Motor neuron (in vitro differentiated cells): ENCODE data around the gene ELL. TPM values are rescaled to one million over a fixed set of nuclear protein-coding genes. Genes with fewer than 3 reads are reported as not detected.
A peak's percentile ranks its signal among the peaks of the same experiment; 100 is the strongest.

Experiments
- ATAC-seq, 8 experiments: fragments of 200-7000 bp; cut with Tn5 transposase; replicated peaks in 6 of 8; 2 replicates each; pipeline ENCODE4 v1.8.0; 2021; ENCODE audit warnings: mild to moderate bottlenecking in 8 of 8, moderate library complexity in 8 of 8
- H3K27ac ChIP-seq, 2 donors: fragments of 250-450 bp; sonication (Bioruptor Pico); 2 replicates each; pipeline ENCODE4 v1.9.0; 2021; ENCODE audit warnings: antibody characterized with exemption in 2 of 2, mild to moderate bottlenecking in 2 of 2, moderate library complexity in 1 of 2
- H3K4me1 ChIP-seq, 2 donors: fragments of 250-450 bp; sonication (Bioruptor Pico); replicated peaks in 1 of 2; 2 replicates each; pipeline ENCODE4 v1.6.1; 2021; ENCODE audit warnings: antibody characterized with exemption in 2 of 2, mild to moderate bottlenecking in 2 of 2, moderate library complexity in 1 of 2
- H3K4me3 ChIP-seq, 5 donors: fragments of 250-450 bp; sonication (Bioruptor Pico); 2 replicates each; pipeline ENCODE4 v1.9.0; 2021; ENCODE audit warnings: antibody characterized with exemption in 5 of 5, mild to moderate bottlenecking in 5 of 5, moderate library complexity in 4 of 5
- WGBS, 10 experiments: fragments of 450-650 bp; shearing (Covaris generic); methylation state at CpG; one replicate each; pipeline ENCODE4 v1.0.0; 2022; 5-methylcytosine and 5-hydroxymethylcytosine counted together
- in situ Hi-C, 9 experiments: fragments of 400-800 bp; cut with MboI; loops; one replicate each; pipeline ENCODE4 v1.15.0; 2021; ENCODE audit warnings: low sequenced_read_pairs in 9 of 9, low pct_unique_long_range_greater_than_20kb in 2 of 9; ENCODE audit not compliant: unreplicated experiment in 9 of 9
- total RNA-seq, 8 experiments: library from RNA; unstranded; fragments of 300-600 nt; gene quantifications; 2 replicates each; pipeline versions ENCODE4 v1.2.3 to v1.2.4, GENCODE V29; 2022

Gene ELL
- total RNA-seq, 8 experiments from 2014 or later, result 3.4 to 13.8 (median 6.2) TPM

DNA sequence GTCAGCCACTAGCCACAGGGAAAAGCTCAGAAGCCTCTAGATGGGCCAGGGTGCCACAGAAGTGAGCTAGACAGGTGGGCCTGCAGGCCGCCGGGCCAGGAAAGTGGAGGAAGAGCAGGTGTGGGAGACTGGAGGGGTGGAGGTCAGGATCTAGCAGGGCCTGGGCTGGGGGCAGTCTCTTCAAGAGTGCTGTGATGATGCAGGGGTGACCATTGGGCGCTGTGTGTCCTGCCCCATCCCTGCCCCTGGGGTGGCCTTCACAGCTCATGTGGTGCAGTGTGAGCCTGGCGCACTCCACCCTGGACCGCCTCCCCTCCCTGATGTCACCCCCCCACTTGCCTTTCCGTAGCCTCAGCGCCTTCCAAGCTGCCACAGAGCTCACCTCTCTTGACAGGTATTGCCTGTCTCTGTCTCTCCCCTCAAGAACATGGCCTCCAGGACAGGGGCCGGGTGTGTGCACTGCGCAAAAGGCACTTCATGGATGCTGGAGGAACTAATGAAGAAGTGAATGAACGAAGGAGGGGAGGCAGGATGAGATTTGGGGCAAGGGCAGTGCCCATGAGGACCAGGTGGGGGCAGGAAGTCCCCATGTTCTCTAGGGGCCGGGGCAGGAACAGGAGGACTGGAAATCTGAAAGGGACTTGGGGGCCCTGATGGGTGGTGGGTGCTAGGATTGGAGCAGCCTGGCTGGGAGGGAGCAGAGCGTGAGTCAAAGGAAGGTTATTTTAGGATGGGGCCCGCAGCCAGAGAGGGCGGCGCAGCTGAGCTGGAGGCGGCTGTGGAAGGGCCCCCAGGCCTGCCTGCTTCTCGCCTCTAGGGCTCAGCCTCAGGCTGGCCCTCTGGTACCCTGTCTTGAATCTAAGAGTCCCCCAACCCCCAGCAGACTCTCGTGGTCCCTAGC is 96.1 kb downstream of the ELL start:
- peak overlapping the region in 1 of 2 donors; percentile 89 for H3K27ac ChIP-seq
- peaks cover 55 to 82% of the 10 kb centered on the region in 2 donors for H3K4me1 ChIP-seq
- in situ Hi-C loops, result no loop called here
- 20 to 93% (median 50%) methylated on average over 2 to 3 of the region's 18 CpGs; no CpG with 5 or more reads in 7 of the 10 experiments for WGBS, 10 experiments
- ATAC-seq, result peak in 2 of 8 experiments; percentile 25 to 28
- no peak overlapping the region for H3K4me3 ChIP-seq

GRCh38 chr19:18424890-18425514 is 96.9 kb downstream of the ELL start:
- ATAC-seq, result no peak
- WGBS, 10 experiments, result 40% methylated on average over 2 of the region's 17 CpGs; no CpG with 5 or more reads in 9 of the 10 experiments
- Histone ChIP-seq H3K4me3 (no peak overlapping the region), H3K4me1 (peaks cover 51 to 81% of the 10 kb centered on the region in 2 donors), H3K27ac (no peak overlapping the region)
- in situ Hi-C loops, result no loop called here

DNA sequence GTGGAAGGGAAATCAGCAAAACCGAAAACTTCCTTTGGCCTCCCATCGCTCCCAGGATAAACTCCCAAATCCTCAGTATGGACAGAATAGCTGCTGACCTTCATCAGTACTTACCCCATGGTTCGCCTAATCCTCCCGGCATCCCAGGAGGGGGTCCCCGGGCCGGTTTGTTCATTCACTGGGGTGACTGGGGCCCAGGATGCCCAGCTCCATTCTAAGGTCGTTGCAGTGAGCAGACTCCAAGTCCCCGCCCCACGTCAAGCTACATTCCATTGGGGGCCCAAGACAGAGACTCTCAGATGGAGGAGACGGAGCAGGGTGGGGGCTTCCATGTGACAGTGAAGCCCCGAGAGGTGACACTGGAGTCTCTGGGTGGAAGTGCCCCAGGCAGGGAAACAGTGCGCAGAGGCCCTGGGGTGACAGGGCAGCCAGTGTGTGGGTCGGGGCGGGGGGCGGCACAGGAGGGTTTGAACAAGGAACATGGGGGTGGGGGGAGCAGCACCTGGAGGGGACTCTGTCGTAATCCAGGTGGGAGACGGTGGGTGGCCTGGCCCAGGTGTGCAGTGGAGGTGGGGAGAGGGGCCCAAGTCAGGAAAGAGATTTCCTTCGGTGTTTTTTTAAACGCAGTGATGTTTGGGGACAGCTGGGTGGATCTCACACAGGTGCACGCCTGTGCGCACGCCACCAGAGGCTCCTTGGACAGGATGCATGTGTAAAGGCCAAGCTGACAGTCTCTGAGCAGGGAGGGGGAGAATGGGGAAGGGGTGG is 97.6 kb downstream of the ELL start:
- Histone ChIP-seq H3K27ac (no peak overlapping the region), H3K4me3 (no peak overlapping the region), H3K4me1 (peaks cover 44 to 74% of the 10 kb centered on the region in 2 donors)
- no peak for ATAC-seq
- 48 to 100% methylated on average over 1 to 3 of the region's 22 CpGs; no CpG with 5 or more reads in 8 of the 10 experiments for WGBS, 10 experiments
- in situ Hi-C loops, result no loop called here

GRCh38 chr19:18423258-18424020 is 98.4 kb downstream of the ELL start:
- H3K27ac ChIP-seq, result no peak overlapping the region
- ATAC-seq, result no peak
- in situ Hi-C loops, result no loop called here
- H3K4me3 ChIP-seq, result no peak overlapping the region
- 89 to 100% (median 97%) methylated on average over 1 to 14 of the region's 21 CpGs; no CpG with 5 or more reads in 4 of the 10 experiments for WGBS, 10 experiments
- H3K4me1 ChIP-seq, result peaks cover 45 to 76% of the 10 kb centered on the region in 2 donors

- no peak overlapping the region for H3K4me3 ChIP-seq
- no peak for ATAC-seq
- 60 to 100% (median 84%) methylated on average over 1 to 8 of the region's 14 CpGs; no CpG with 5 or more reads in 2 of the 10 experiments for WGBS, 10 experiments
- H3K27ac ChIP-seq, result peak overlapping the region in 1 of 2 donors; percentile 14
- in situ Hi-C loops, result no loop called here
- peaks cover 45 to 76% of the 10 kb centered on the region in 2 donors for H3K4me1 ChIP-seq
These were observed 99.2 kb downstream of the ELL start for GRCh38 chr19:18422530-18423191.

GRCh38 chr19:18421371-18421959 is 100.4 kb downstream of the ELL start:
- H3K4me1 ChIP-seq, result peaks cover 48 to 70% of the 10 kb centered on the region in 2 donors
- in situ Hi-C loops, result no loop called here
- H3K4me3 ChIP-seq, result no peak overlapping the region
- ATAC-seq, result no peak
- peak overlapping the region in 1 of 2 donors; percentile 18 for H3K27ac ChIP-seq
- WGBS, 10 experiments, result 11 to 100% (median 91%) methylated on average over 1 to 6 of the region's 12 CpGs; no CpG with 5 or more reads in 6 of the 10 experiments

DNA sequence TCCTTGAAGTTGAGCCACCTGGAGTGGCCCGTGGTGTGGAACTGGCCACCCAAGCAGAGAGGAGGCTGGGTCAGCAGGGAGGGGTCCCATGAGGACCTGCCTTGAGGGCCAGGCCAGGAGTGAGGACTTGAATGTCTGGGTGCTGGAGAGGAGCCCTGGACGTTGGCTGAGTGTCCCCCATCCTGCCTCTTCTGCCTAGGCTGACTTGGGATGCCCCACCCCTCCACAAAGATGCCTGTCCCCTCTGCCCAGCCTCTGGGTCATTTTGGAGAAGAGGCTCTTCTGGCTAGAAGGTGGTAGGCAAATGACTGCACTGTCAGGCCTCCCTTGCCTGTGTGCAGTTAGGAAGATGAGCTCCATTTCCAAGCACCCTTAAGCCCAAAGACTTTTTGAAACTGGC is 100.9 kb downstream of the ELL start:
- in situ Hi-C loops, result no loop called here
- H3K4me3 ChIP-seq, result peak overlapping the region in 3 of 5 donors; percentile 61 to 82 (median 64)
- H3K27ac ChIP-seq, result peak overlapping the region in 1 of 2 donors; percentile 18
- 0 to 57% (median 17%) methylated on average over 1 of the region's 2 CpGs; no CpG with 5 or more reads in 4 of the 10 experiments for WGBS, 10 experiments
- ATAC-seq, result no peak
- peaks cover 53 to 70% of the 10 kb centered on the region in 2 donors for H3K4me1 ChIP-seq

DNA sequence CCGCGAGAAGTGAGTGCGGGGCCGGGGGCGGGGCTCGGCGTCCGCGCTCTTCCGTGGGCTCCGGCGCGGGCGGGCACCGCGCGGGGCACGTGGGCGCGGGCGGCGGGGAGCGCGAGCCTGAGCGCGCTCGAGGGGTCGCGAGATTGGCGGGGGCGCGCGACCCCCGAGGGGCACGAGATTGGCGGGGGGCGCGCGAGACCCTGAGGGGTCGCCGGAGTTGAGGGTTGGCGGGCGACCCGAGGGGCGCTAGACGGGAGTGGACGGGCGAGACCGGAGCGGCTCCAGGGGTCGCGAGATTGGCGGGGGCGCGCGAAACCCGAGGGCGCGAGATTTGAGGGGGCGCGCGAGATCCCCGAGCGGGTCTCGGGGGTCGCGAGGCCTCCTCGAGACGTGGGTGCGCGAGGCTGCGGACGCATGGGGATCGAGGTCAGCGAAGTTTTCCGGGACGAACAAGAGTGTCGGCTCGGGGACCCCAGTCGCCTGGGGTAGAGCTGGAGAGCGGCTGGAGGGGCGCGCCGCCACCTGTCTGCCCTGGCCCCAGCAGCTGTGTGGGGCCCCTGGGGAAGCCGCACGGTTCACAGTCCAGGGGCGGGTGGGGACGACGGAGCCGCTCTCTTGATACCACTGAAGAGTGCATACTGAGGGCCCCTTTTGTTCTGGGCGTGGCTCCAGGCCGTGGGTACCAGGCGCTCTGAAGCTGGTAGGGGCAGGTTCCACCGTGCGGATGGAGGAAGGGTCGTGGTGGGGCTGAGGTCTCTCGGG is 102.0 kb downstream of the ELL start:
- H3K4me3 ChIP-seq, result peak overlapping the region; percentile 61 to 82 (median 67)
- ATAC-seq, result peak in 1 of 8 experiments; percentile 1
- in situ Hi-C loops, result no loop called here
- H3K4me1 ChIP-seq, result peaks cover 57 to 72% of the 10 kb centered on the region in 2 donors
- peak overlapping the region; percentile 91 for H3K27ac ChIP-seq
- 0% methylated on average over 1 of the region's 97 CpGs; no CpG with 5 or more reads in 9 of the 10 experiments for WGBS, 10 experiments

DNA sequence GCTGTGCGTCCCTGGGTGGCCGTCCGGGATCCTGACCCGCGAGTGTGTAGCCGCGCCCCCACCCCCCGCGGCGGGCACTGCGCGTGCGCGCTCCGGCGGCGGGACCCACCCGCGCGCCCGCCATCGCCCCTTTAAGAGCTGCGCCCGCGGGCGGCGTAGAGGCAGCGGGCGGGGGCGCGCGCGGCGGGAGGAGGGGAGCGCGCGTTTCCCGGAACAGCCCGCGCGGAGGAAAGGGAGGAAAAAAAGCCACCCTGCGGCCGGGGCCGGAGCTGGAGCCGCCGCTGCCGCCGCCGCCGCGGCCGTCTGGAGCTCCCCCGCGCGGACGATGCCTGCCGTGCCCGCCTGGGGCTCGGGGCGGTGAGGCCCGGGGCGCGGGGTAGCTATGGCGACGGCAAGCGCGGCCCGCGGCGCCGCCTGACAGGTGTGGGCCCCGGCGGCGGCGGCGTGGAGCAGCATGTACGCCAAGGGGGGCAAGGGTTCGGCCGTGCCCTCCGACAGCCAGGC is 102.6 kb downstream of the ELL start, which contains the start of gene SSBP4:
SSBP4 (plus strand) TSS at position 204 of the 504 bp plus-strand sequence; CDS start at position 455, 251 bp downstream.
- WGBS, 10 experiments, result 0% methylated on average over 2 to 13 of the region's 80 CpGs; no CpG with 5 or more reads in 7 of the 10 experiments
- Histone ChIP-seq H3K4me1 (peaks cover 63 to 73% of the 10 kb centered on the region in 2 donors), H3K27ac (peak within 1 kb of the TSS; percentile 91), H3K4me3 (peak within 1 kb of the TSS; percentile 61 to 82 (median 67))
- in situ Hi-C loops, result no loop called here
- peak; percentile 1 to 36 (median 29) for ATAC-seq

- Histone ChIP-seq H3K4me1 (peaks cover 59 to 71% of the 10 kb centered on the region in 2 donors), H3K4me3 (peak overlapping the region; percentile 61 to 82 (median 67)), H3K27ac (peak overlapping the region; percentile 91)
- in situ Hi-C loops, result no loop called here
- WGBS, 10 experiments, result 5 to 52% (median 28%) methylated on average over 3 to 19 of the region's 39 CpGs; no CpG with 5 or more reads in 6 of the 10 experiments
- peak in 6 of 8 experiments; percentile 0 to 10 (median 4) for ATAC-seq
These were observed 103.2 kb downstream of the ELL start for GRCh38 chr19:18418483-18419194.
